Left lung (tissue), 10 donors: ENCODE results near the gene WFDC1. TPM values are rescaled to one million over a fixed set of nuclear protein-coding genes. Genes with fewer than 3 reads are reported as not detected.

Experiments used
- ATAC-seq: fragments of 200-7000 bp; cut with Tn5 transposase; one replicate; pipeline ENCODE4 v1.9.1; 2020; ENCODE audit warnings: moderate library complexity
- DNase-seq, 4 donors: peaks; one replicate each; pipeline ENCODE4 v3.0.0-alpha.2; 2013 to 2020
- H3K27ac ChIP-seq, 2 donors: fragments of 200-600 bp; sonication (generic) in 1 of 2; one replicate each; pipeline versions ENCODE4 v1.5.0 to v1.8.0; 2020 to 2021
- H3K27me3 ChIP-seq, 2 donors: fragments of 200-600 bp; sonication (generic) in 1 of 2; one replicate each; pipeline versions ENCODE4 v1.5.0 to v1.8.0; 2020 to 2021
- H3K36me3 ChIP-seq, 2 donors: fragments of 200-600 bp; sonication (generic) in 1 of 2; one replicate each; pipeline versions ENCODE4 v1.5.0 to v1.8.0; 2020 to 2021
- H3K4me1 ChIP-seq, 2 donors: fragments of 200-600 bp; one replicate each; pipeline ENCODE4 v1.8.0; 2021
- H3K4me3 ChIP-seq, 2 donors: fragments of 200-600 bp; sonication (generic) in 1 of 2; one replicate each; pipeline versions ENCODE4 v1.5.0 to v1.8.0; 2020 to 2021; ENCODE audit warnings: mild to moderate bottlenecking in 1 of 2
- H3K9me3 ChIP-seq, 2 donors: fragments of 200-600 bp; sonication (generic) in 1 of 2; one replicate each; pipeline versions ENCODE4 v1.5.0 to v1.8.0; 2020 to 2021
- intact Hi-C, 2 donors: fragments of 100-400 bp; cut with DNase I; formaldehyde crosslinking; loops; one replicate each; pipeline versions ENCODE4 v1.11.2 to v1.14.2; 2022
- polyA plus RNA-seq, 6 donors: library from polyadenylated mRNA; unstranded; fragments of 120-200 nt; gene quantifications; one replicate each; pipeline ENCODE4 v1.2.1, GENCODE V29; 2013; ENCODE audit not compliant: insufficient read length in 6 of 6
- total RNA-seq, 2 donors: library from RNA; stranded (reverse); fragmentation: NEBNext Ultra II Directional; extraction: Animal tissue kit (Norgen Biotek cat#: 25700); gene quantifications; one replicate each; pipeline ENCODE4 v1.2.1, GENCODE V29; 2021
- TF ChIP-seq, protein P1 (sequence below), 2 donors: fragments of 200-600 bp; sonication (generic) in 1 of 2; IDR thresholded peaks; one replicate each; pipeline versions ENCODE4 v1.5.0 to v1.8.0; 2021; ENCODE audit warnings: antibody characterized with exemption in 2 of 2
- donor health status: DM: no; HTN: yes; CAD: no.
- donor health status: DM: no; HTN: no; CAD: no.

WFDC1 gene
- total and polyA plus RNA-seq, 8 donors, result 4.5 to 21.6 (median 6.9) TPM

DNA sequence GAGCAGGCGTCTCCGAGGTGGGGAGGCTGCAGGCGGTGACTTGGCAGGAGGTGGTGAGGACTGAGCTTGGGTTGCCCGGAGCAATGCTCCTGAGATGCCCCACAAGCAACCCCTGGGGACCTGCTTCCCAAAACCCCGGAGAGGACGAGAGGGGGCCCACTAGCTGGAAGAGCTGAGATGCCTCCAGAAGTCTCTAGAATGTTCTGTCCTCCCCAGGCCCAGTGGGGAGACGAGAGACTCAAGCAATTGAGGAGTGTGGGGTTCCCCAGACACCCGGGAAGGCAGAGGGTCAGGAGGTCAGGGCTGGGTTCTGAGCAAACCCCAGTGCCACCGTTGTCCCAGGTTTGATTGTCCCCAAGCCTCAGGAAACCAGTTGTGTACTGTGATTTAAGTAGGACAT lies 52.5 kb downstream of the WFDC1 start:
- TF ChIP-seq, protein P1, sequence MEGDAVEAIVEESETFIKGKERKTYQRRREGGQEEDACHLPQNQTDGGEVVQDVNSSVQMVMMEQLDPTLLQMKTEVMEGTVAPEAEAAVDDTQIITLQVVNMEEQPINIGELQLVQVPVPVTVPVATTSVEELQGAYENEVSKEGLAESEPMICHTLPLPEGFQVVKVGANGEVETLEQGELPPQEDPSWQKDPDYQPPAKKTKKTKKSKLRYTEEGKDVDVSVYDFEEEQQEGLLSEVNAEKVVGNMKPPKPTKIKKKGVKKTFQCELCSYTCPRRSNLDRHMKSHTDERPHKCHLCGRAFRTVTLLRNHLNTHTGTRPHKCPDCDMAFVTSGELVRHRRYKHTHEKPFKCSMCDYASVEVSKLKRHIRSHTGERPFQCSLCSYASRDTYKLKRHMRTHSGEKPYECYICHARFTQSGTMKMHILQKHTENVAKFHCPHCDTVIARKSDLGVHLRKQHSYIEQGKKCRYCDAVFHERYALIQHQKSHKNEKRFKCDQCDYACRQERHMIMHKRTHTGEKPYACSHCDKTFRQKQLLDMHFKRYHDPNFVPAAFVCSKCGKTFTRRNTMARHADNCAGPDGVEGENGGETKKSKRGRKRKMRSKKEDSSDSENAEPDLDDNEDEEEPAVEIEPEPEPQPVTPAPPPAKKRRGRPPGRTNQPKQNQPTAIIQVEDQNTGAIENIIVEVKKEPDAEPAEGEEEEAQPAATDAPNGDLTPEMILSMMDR (IDR thresholded peaks at IDR 0.05), result no peak
- Histone ChIP-seq H3K27me3 (no peaks in the 10 kb centered on the region), H3K9me3 (no peaks in the 10 kb centered on the region), H3K4me1 (no peaks in the 10 kb centered on the region), H3K4me3 (no peak overlapping the region), H3K27ac (no peak overlapping the region), H3K36me3 (no peaks in the 10 kb centered on the region)
- intact Hi-C loops, result no loop called here
- no peak for ATAC-seq
- DNase-seq, result no peak

DNA sequence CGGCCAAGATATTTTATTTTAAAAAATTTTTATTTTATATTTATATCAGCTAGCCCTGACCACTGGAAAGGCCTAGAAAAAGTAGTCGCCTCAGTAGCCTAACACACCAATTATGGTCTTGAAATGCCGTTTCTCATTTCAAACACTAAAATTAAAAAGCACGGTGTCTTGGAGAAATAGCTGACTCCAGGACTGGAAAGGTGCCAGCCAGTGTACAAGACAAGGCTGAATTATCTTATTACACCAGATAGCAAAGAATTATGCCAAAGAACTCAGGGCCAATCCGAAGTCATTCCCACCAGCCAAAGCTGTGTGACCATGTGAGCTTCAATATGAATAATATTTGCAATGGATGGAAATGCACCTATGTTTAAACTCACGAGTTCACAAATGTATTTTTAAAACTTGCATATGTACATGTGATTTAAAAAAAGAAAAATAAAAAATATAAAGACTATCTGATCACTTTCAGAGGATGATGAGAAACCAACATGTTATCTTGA lies 53.8 kb downstream of the WFDC1 start:
- Histone ChIP-seq H3K27me3 (no peaks in the 10 kb centered on the region), H3K4me3 (no peak overlapping the region), H3K27ac (no peak overlapping the region), H3K36me3 (no peaks in the 10 kb centered on the region), H3K4me1 (no peaks in the 10 kb centered on the region), H3K9me3 (no peaks in the 10 kb centered on the region)
- intact Hi-C loops, result no loop called here
- TF ChIP-seq, protein P1 (IDR thresholded peaks at IDR 0.05), result no peak
- ATAC-seq, result no peak
- DNase-seq, result no peak

DNA sequence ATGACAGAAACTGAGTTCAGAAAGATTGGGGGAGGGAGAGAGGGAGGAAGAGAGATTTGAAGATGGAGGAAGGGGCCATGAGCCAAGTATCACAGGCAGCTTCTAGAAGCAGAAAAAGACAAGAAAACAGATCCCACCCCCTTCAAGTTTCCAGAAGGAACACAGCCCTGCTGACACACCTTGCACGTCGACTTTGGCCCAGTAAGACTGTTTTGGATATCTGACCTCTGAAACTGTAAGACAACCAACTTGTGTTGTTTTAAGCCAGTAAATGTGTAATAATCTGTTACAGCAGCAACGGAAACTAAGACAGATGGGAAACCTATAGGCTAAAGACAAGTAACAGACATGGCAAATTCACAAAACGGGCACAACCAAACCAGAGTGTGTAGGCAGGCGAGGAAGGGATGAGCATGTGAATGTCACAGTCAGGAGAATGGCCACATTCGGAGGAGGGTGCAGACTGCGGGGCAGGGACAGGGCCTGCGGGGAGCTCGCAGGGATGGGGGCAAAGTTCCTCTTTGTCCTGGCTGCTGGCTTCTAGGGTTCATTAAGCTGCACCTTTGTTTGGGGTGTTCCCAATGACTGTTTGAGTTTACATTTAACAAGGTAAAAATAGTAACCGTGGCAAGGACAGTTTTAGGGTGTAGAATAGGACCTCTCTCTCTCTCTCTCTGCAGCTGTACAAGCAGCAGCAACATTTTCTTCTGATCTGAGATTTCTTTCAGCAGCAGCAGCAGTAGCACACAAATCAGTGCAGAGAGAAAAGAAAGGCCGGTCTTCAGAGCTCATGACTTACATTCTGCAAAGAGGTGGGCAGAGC lies 55.4 kb downstream of the WFDC1 start:
- intact Hi-C loops, result no loop called here
- Histone ChIP-seq H3K27me3 (no peaks in the 10 kb centered on the region), H3K9me3 (no peaks in the 10 kb centered on the region), H3K4me1 (no peaks in the 10 kb centered on the region), H3K4me3 (no peak overlapping the region), H3K27ac (no peak overlapping the region), H3K36me3 (no peaks in the 10 kb centered on the region)
- no peak for DNase-seq
- TF ChIP-seq, protein P1 (IDR thresholded peaks at IDR 0.05), result no peak
- no peak for ATAC-seq

- H3K27ac ChIP-seq, result no peak overlapping the region
- no peak for DNase-seq
- no peaks in the 10 kb centered on the region for H3K36me3 ChIP-seq
- no peak overlapping the region for H3K4me3 ChIP-seq
- H3K9me3 ChIP-seq, result no peaks in the 10 kb centered on the region
- H3K4me1 ChIP-seq, result no peaks in the 10 kb centered on the region
- H3K27me3 ChIP-seq, result no peaks in the 10 kb centered on the region
- intact Hi-C loops, result no loop called here
- TF ChIP-seq, protein P1 (IDR thresholded peaks at IDR 0.05), result no peak
- no peak for ATAC-seq
Observed at GRCh38 chr16:84350685-84351400, 56.2 kb downstream of the WFDC1 start.

GRCh38 chr16:84351630-84352029 lies 57.0 kb downstream of the WFDC1 start:
- DNase-seq (no peak), ATAC-seq (no peak)
- Histone ChIP-seq H3K4me1 (peaks cover under 1 to 3% of the 10 kb centered on the region in 2 donors), H3K4me3 (no peak overlapping the region), H3K27me3 (no peaks in the 10 kb centered on the region), H3K27ac (no peak overlapping the region), H3K9me3 (no peaks in the 10 kb centered on the region), H3K36me3 (no peaks in the 10 kb centered on the region)
- intact Hi-C loops, result no loop called here
- TF ChIP-seq, protein P1 (IDR thresholded peaks at IDR 0.05), result no peak
